Forelimb muscle (tissue), 1 donor: ENCODE data around the gene DOCK9. TPM values are rescaled to one million over a fixed set of nuclear protein-coding genes. Genes with fewer than 3 reads are reported as not detected.
"Not testable (repeated sequence)": the region's sequence is repeated elsewhere in the genome, so short reads cannot be mapped to it uniquely, and the experiment has no call there.

Source experiments
- DNase-seq: peaks from one replicate; pipeline ENCODE4 v3.0.0-alpha.2; 2013; ENCODE audit warnings: low read depth
- polyA plus RNA-seq: library from polyadenylated mRNA; unstranded; fragments of 120-200 nt; gene quantifications from one replicate; pipeline ENCODE4 v1.2.1, GENCODE V29; 2013; ENCODE audit not compliant: insufficient read length

DOCK9 gene
- polyA plus RNA-seq, 1 donor = 91.6 TPM

GRCh38 chr13:98918771-98919170 lies 59.1 kb downstream of the DOCK9 start:
- DNase-seq = no peak

- DNase-seq = no peak
Observed at GRCh38 chr13:98917116-98917515, 60.7 kb downstream of the DOCK9 start.

GRCh38 chr13:98916403-98916802 lies 61.5 kb downstream of the DOCK9 start:
- DNase-seq = no peak

GRCh38 chr13:98915981-98916380 lies 61.9 kb downstream of the DOCK9 start:
- DNase-seq = no peak

- DNase-seq = no peak
Observed at GRCh38 chr13:98915563-98915962, 62.3 kb downstream of the DOCK9 start.

GRCh38 chr13:98913741-98914140 lies 64.1 kb downstream of the DOCK9 start:
- no peak for DNase-seq

GRCh38 chr13:98912846-98913245 lies 65.0 kb downstream of the DOCK9 start:
- no peak for DNase-seq

GRCh38 chr13:98910501-98910951 lies 67.3 kb downstream of the DOCK9 start:
- no peak for DNase-seq

- DNase-seq = no peak
Observed at GRCh38 chr13:98909016-98909415, 68.8 kb downstream of the DOCK9 start.

- no peak for DNase-seq
Observed at GRCh38 chr13:98906746-98907502, 70.9 kb downstream of the DOCK9 start.

- no peak for DNase-seq
Observed at GRCh38 chr13:98905199-98905598, 72.7 kb downstream of the DOCK9 start.

GRCh38 chr13:98900442-98900841 lies 77.4 kb downstream of the DOCK9 start:
- no peak for DNase-seq

GRCh38 chr13:98897706-98898105 lies 80.2 kb downstream of the DOCK9 start:
- DNase-seq = no peak

- DNase-seq = no peak
Observed at GRCh38 chr13:98896868-98897144, 81.1 kb downstream of the DOCK9 start.

GRCh38 chr13:98896083-98896867 lies 81.6 kb downstream of the DOCK9 start:
- DNase-seq = no peak

GRCh38 chr13:98894814-98895213 lies 83.0 kb downstream of the DOCK9 start:
- not testable (repeated sequence) for DNase-seq

GRCh38 chr13:98893371-98893770 lies 84.5 kb downstream of the DOCK9 start:
- no peak for DNase-seq

GRCh38 chr13:98892821-98893220 lies 85.0 kb downstream of the DOCK9 start:
- no peak for DNase-seq

- no peak for DNase-seq
Observed at GRCh38 chr13:98892077-98892476, 85.8 kb downstream of the DOCK9 start.

- no peak for DNase-seq
Observed at GRCh38 chr13:98890925-98891324, 86.9 kb downstream of the DOCK9 start.

GRCh38 chr13:98890186-98890585 lies 87.7 kb downstream of the DOCK9 start:
- peak; percentile 43 for DNase-seq

GRCh38 chr13:98889419-98890085 lies 88.3 kb downstream of the DOCK9 start:
- DNase-seq = no peak

GRCh38 chr13:98888890-98889279 lies 89.0 kb downstream of the DOCK9 start:
- DNase-seq = no peak
